ENCODE results near the gene SULT1A3.

Gene SULT1A3

DNA sequence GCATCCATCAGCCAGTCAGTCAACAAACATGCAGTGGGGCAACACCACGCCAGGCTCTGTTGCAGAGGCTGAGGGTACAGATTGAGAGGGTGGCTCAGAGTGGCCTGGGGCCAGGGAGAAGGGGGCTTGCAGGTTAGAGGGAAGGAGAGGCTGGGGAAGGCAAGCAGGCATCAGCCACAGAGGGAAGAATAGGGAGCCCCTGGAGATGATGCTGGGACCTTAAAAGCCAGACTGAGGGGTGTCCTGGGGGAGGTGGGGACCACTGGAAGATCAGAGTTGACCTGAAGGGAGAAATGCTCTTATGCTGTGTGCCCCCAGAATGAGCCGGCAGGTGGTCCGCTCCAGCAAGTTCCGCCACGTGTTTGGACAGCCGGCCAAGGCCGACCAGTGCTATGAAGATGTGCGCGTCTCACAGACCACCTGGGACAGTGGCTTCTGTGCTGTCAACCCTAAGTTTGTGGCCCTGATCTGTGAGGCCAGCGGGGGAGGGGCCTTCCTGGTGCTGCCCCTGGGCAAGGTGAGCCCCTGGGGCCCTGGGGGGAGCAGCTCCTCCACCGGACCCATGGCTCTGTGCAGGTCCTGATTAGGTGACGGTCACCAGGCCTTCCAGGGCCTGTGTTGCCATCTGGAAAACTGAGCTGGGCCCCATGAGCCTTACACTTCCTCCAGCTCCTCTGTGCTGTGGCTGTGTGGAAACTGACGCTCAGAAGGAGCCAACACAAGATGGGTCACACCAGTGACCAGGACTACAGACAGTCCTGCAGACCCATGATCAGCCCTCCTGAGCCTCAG lies 14.0 kb upstream of the SULT1A3 start:
- TF ChIP-seq, protein P1, sequence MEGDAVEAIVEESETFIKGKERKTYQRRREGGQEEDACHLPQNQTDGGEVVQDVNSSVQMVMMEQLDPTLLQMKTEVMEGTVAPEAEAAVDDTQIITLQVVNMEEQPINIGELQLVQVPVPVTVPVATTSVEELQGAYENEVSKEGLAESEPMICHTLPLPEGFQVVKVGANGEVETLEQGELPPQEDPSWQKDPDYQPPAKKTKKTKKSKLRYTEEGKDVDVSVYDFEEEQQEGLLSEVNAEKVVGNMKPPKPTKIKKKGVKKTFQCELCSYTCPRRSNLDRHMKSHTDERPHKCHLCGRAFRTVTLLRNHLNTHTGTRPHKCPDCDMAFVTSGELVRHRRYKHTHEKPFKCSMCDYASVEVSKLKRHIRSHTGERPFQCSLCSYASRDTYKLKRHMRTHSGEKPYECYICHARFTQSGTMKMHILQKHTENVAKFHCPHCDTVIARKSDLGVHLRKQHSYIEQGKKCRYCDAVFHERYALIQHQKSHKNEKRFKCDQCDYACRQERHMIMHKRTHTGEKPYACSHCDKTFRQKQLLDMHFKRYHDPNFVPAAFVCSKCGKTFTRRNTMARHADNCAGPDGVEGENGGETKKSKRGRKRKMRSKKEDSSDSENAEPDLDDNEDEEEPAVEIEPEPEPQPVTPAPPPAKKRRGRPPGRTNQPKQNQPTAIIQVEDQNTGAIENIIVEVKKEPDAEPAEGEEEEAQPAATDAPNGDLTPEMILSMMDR (IDR thresholded peaks at IDR 0.05; ENCODE audit: borderline replicate concordance, extremely low read depth, low read length, poor library complexity, severe bottlenecking): no peak
- no peak for TF ChIP-seq EZH2 (IDR thresholded peaks at IDR 0.05; ENCODE audit: borderline replicate concordance, low read depth, low read length, severe bottlenecking)
- Histone ChIP-seq H3K27ac (ENCODE audit: low read length) (peak overlapping the region; percentile 97), H3K27me3 (ENCODE audit: insufficient read depth, low read length, poor library complexity) (no peaks in the 10 kb centered on the region), H3K9ac (ENCODE audit: low read depth, low read length) (peak overlapping the region; percentile 89), H2AFZ (ENCODE audit: low read depth, low read length) (no peak overlapping the region; the same call in 1 of the 2 replicates), H3K4me1 (ENCODE audit: insufficient read depth, low read length) (peaks cover 50% of the 10 kb centered on the region), H3K36me3 (ENCODE audit: insufficient read depth, low read length) (peaks cover 41% of the 10 kb centered on the region), H3K79me2 (ENCODE audit: insufficient read depth, low read length) (peaks cover 47% of the 10 kb centered on the region), H3K9me3 (ENCODE audit: insufficient read depth, low read length, severe bottlenecking) (no peaks in the 10 kb centered on the region), H3K4me3 (ENCODE audit: low read depth in 1 of 2, low read length in 2 of 2) (peak overlapping the region; percentile 84 to 93), H4K20me1 (ENCODE audit: insufficient read depth, low read length) (peaks cover 26% of the 10 kb centered on the region), H3K4me2 (ENCODE audit: insufficient read depth, low read length) (peak overlapping the region; percentile 90)
- DNase-seq: no peak
- peak; percentile 4 for ATAC-seq (ENCODE audit: insufficient read depth, low read depth)

DNA sequence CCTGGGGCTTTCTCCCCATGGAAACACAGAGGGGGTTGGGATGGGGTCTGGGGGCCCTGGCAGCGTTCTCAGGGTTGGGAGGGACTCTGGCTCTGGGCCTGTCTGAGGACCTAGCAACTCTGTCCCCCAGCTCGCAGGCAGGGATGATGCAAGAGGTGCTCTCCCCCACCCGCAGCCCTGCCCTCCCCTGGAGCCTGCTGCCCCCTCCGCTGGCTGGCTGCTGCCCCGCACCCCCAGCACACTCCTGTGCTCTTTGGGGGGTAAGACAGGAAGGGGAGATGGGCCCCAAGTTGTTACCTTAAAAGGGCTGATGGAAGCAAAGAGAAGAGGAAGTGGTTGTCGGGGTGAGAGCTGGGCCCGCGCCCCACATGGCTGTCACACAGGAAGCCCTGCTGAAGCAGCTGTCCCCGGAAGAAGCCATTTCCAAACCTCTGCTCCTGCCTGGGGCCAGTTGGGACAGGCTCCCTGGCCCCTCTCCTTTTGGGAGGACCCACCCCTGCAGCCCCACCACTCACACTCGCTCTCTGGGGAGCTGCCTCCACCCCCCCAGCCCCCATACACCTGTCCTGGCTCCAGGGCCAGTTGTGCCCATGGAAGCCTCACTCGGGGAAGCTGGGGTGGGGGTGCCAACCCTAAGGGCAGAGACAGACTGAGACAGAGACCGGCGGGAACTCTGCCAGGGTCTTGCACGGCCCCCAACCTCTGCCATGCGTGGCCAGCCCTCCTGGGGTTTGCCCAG lies 13.2 kb upstream of the SULT1A3 start:
- ATAC-seq (ENCODE audit: insufficient read depth, low read depth): peak; percentile 73
- Histone ChIP-seq H3K4me1 (ENCODE audit: insufficient read depth, low read length) (peaks cover 50% of the 10 kb centered on the region), H3K36me3 (ENCODE audit: insufficient read depth, low read length) (peaks cover 41% of the 10 kb centered on the region), H3K27ac (ENCODE audit: low read length) (peak overlapping the region; percentile 97), H3K27me3 (ENCODE audit: insufficient read depth, low read length, poor library complexity) (no peaks in the 10 kb centered on the region), H4K20me1 (ENCODE audit: insufficient read depth, low read length) (peaks cover 26% of the 10 kb centered on the region), H3K79me2 (ENCODE audit: insufficient read depth, low read length) (peaks cover 47% of the 10 kb centered on the region), H3K9me3 (ENCODE audit: insufficient read depth, low read length, severe bottlenecking) (no peaks in the 10 kb centered on the region), H3K4me3 (ENCODE audit: low read depth in 1 of 2, low read length in 2 of 2) (peak overlapping the region; percentile 84 to 93), H2AFZ (ENCODE audit: low read depth, low read length) (no peak overlapping the region; the same call in 1 of the 2 replicates), H3K9ac (ENCODE audit: low read depth, low read length) (peak overlapping the region; percentile 89), H3K4me2 (ENCODE audit: insufficient read depth, low read length) (peak overlapping the region; percentile 90)
- peak; percentile 94 for DNase-seq
- TF ChIP-seq, protein P1 (IDR thresholded peaks at IDR 0.05; ENCODE audit: borderline replicate concordance, extremely low read depth, low read length, poor library complexity, severe bottlenecking): no peak
- no peak for TF ChIP-seq EZH2 (IDR thresholded peaks at IDR 0.05; ENCODE audit: borderline replicate concordance, low read depth, low read length, severe bottlenecking)

DNA sequence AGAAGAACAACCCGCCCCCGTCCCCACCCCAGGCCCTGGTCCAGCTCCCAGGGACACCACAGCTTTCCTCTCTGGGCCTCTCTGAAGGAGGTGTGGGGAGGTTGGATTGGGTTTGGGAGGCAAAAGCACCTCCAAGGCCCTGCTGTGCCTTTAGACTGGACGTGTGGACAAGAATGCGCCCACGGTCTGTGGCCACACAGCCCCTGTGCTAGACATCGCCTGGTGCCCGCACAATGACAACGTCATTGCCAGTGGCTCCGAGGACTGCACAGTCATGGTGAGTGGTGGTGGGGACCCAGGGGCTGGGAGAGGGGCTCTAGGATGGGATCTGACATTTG lies 12.6 kb upstream of the SULT1A3 start:
- Histone ChIP-seq H3K4me3 (ENCODE audit: low read depth in 1 of 2, low read length in 2 of 2) (peak overlapping the region in 1 of 2 experiments; percentile 93; a peak in 2 of 4 replicates), H3K4me2 (ENCODE audit: insufficient read depth, low read length) (peak overlapping the region; percentile 90), H3K36me3 (ENCODE audit: insufficient read depth, low read length) (peaks cover 41% of the 10 kb centered on the region), H4K20me1 (ENCODE audit: insufficient read depth, low read length) (peaks cover 26% of the 10 kb centered on the region), H3K9me3 (ENCODE audit: insufficient read depth, low read length, severe bottlenecking) (no peaks in the 10 kb centered on the region), H3K79me2 (ENCODE audit: insufficient read depth, low read length) (peaks cover 47% of the 10 kb centered on the region), H3K9ac (ENCODE audit: low read depth, low read length) (peak overlapping the region; percentile 89), H3K27ac (ENCODE audit: low read length) (peak overlapping the region; percentile 97), H3K4me1 (ENCODE audit: insufficient read depth, low read length) (peaks cover 50% of the 10 kb centered on the region), H2AFZ (ENCODE audit: low read depth, low read length) (no peak overlapping the region), H3K27me3 (ENCODE audit: insufficient read depth, low read length, poor library complexity) (no peaks in the 10 kb centered on the region)
- TF ChIP-seq EZH2 (IDR thresholded peaks at IDR 0.05; ENCODE audit: borderline replicate concordance, low read depth, low read length, severe bottlenecking): no peak
- TF ChIP-seq, protein P1 (IDR thresholded peaks at IDR 0.05; ENCODE audit: borderline replicate concordance, extremely low read depth, low read length, poor library complexity, severe bottlenecking): no peak
- DNase-seq (no peak), ATAC-seq (ENCODE audit: insufficient read depth, low read depth) (no peak)
